Stimulated activated CD4-positive, alpha-beta T cell treated with anti-CD3 and anti-CD28 coated beads, Interleukin-1b, Interleukin-23, amount 100 ng/mL, for 1 hour (primary cell): Measurements from ENCODE around the gene PCBD2.
"Not testable (repeated sequence)": the region's sequence is repeated elsewhere in the genome, so short reads cannot be mapped to it uniquely, and the experiment has no call there.

Source experiments
- DNase-seq, 2 donors: peaks; one replicate each; pipeline ENCODE4 v3.0.0-alpha.2; 2020; ENCODE audit warnings: low read depth in 2 of 2

Gene PCBD2

DNA sequence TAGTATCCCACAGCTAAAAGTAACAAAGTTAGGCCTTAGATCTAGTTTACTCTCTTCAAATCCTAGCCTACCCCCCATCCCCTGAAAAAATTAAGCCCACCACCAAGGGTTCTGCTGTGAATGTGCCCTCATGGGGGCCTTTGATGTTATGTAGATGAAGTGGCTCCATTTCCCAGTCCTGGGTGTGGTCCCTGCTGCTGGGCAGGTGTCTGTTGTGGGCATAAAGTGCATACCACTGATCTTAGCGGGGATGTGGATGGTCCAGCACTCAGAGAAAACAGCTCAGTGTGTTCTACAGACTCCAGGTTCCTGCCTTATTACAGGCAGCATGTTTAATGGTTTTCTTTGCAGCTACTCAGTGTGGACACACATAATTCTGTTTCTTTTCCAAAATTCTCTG, 1.9 kb downstream of the PCBD2 start:
- DNase-seq: no peak

DNA sequence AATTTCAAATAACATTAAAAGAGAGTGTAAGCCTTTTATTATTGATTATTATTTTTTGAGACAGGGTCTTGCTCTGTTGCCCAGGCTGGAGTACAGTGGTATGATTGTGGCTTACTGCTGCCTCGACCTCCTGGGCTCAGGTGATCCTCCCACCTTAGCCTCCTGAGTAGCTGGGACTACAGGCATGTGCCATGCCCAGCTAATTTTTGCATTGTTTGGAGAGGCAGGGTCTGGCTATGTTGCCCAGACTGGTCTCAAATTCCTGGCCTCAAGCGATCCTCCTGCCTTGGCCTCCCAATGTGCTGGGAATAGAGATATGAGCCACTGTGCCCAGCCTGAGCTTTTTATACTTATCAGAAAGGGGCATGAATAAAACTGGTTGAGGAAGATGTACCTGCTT, 5.8 kb downstream of the PCBD2 start:
- not testable (repeated sequence) for DNase-seq

DNA sequence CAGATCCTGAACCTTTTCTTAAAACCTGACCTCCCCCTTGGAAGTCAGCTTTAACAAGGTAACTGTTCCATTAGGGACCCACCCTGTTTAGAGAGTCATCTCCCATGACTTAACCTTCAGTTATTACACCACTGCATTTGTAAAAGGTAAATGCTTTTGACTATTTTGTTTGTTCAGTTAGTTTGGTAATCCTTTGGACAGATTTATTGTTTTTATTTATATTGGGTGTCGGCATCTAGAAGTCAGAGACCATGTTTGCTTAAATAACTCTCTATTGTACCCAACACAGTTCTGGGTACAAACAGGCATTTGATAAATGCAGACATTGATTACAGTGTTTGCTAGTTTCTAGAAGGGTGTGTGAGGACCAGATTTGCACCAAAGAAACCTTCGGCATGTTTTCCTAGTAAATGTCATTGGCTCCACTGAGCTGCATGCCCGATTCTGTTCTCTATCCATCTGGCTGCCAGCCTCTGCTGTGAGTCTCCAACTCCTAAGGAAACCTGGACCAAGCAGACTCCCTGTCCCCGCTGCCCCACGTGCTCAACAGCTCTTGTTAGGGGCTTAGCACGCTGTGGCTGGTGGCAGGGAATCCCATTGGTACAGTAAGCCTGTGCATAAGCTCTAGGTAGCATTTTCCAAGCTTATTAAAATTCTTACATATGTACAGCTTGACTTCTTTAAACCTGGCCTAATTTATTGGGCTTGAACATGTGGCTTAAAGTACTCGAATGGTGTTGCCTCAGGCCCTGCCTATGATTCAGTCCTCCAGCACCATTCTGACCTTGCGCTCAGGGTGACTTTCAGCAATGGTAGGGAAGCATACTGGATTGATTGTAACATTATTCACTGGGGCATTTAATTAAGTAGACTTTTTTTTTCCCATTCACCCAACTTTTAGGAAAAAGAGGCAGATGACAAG, 6.6 kb downstream of the PCBD2 start:
- no peak for DNase-seq

DNA sequence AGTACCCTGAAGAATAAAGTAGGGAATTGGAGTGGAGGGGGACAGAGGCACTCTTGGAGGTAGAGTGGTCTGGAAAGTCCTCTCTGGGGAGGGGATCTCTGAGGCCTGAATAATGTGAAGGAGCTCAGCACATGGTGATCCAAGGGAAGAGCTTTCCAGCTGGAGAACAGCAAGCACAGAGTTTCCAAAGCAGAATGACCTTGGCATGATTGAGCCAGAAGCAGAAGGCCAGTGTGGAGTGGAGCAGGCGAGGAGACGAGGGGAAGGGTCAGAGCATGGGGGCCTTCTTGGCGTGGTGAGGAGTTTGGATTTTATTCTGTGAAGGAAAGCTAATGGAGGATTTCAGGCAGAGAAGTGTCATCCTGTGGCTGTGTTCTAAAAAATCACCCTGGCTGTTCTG, 8.3 kb downstream of the PCBD2 start:
- DNase-seq: no peak

DNA sequence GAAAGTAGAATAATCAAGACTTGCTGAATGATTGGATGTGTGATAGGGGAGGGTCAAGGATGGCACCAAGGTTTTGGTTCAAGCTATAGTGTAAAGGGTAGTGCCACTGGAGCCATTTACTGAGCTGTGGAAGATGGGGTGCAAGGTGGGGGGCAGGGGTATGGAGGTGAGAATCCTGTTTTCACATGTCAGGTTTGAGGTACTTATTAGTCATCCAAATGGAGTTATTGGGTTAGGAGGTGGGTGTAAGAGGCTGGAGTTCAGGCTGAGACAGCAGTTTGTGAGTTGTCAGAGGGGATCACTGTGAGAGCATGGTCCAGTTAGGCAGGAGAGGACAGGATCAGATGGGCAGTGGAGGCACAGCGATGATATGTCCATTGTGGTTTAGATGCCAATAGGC, 8.9 kb downstream of the PCBD2 start:
- no peak for DNase-seq

DNA sequence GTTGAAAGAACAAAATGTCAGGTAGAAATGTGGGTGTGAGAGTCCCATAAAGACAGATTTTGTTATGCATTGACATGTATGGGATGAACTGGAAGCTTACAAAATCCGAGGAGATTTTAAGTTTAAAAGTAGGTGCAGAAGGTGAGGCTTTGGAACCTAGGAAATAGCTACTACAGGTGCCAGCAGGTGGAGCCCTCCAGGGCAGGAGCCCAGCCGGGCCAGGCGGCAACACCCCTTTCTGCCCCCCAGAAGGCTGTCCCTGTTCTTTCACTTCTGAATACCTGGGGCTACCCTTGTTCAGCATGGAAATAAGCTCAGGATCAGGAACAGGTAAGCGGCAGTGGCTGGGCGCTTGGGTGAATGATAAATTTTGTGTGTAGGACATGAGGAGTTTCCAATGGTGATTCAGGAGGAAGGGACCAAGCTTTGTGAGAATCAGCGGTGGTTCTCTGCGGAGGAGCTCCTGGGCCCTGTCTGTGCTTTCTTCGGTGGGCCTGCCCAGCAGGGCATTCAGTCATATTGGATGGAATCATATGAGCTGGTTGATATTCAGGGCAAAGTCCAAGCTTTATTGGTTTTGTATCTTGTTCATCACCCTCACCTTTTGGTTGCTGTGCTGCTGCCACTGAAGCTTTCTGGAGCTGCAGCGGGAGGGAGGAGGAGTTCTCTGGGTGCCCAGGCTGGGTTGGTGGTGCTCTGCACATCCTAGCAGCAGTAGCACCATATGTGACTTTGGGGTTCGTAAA, 12.3 kb downstream of the PCBD2 start:
- no peak for DNase-seq

DNA sequence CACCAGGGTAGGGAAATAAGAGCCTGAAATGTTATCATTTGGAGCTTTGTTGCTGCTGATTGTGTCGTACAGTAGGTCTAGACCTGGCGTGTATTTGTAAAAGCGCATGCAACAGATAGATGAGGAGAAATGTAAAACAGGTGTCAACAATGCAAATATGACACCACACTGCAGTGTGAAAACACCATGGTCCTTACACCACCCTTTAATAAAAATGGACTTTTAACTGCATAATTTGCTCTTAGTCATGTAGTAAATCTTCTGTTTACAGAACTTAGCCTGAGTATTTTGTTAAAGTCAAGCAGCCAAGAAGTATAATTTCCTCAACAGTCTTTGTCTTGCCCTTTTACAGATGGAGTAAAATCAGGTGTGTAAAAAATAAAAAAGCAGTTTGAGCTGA, 13.9 kb downstream of the PCBD2 start:
- no peak for DNase-seq

DNA sequence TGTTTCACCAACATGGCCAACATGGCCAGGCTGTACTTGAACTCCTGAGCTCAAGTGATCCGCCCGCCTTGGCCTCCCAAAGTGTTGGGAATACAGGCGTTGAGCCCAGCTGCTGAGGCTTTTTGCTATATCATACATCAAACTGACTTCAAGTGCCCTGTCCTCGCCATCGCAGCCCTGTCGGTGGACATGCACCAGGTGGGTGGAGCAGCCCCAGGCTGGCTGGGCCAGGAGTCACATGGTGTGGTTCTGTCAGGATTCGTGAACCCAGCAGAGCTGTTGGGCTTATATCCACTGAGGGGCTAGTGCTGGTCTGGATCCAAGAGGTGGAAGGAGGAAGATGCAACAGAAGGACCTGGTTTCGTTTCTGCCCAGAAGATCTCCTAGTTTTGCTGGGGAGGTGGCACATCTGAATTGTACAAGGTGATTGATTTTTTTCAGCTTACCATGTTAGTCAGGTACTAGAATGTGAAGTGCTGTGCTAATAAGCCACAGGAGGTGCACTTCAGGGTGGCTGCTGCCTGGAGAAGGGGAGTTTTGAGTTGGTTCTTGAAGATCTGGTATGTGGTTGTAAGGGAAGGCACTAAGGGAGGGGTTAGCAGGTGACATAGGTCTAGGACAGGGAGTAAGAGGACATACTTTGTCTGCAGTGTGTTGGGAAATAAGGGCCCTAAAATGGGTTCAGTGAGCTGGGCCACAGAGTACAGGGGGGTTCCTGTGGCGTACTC, 16.1 kb downstream of the PCBD2 start:
- DNase-seq: no peak

DNA sequence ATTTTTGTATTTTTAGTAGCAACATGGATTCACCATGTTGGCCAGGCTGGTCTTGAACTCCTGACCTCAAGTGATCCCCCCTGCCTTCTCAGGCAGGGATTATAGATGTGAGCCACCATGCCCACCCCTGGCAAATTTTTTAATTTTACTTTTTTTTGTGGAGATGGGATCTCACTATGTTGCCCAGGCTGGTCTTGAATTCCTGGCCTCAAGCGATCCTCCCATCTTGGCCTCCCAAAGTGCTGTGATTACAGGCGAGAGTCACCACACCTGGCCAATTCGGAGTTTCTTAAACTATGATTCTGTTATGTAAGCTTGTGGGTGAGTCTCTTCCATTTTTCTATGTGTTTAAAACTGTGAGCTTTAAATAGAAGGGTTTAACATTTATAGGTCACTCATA, 27.6 kb downstream of the PCBD2 start:
- no peak for DNase-seq

DNA sequence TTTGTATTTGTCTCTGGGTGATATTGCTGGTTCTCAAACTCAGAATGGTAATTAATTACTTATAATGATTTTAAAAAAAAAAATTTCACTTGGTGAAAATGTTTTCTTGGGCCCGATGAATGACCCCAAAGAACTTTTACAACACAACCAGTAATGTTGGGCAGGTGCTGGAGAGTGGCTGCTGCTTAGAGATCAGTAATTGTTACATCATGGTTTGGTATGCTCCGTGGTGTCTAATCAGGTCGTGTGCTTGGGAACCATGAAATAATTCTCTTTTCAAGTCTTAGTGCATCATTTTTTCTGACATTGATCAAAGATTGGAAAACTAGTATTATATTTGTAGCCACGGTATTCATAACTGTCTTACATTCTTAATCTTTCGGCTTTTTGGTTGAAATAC, 29.3 kb downstream of the PCBD2 start:
- no peak for DNase-seq

DNA sequence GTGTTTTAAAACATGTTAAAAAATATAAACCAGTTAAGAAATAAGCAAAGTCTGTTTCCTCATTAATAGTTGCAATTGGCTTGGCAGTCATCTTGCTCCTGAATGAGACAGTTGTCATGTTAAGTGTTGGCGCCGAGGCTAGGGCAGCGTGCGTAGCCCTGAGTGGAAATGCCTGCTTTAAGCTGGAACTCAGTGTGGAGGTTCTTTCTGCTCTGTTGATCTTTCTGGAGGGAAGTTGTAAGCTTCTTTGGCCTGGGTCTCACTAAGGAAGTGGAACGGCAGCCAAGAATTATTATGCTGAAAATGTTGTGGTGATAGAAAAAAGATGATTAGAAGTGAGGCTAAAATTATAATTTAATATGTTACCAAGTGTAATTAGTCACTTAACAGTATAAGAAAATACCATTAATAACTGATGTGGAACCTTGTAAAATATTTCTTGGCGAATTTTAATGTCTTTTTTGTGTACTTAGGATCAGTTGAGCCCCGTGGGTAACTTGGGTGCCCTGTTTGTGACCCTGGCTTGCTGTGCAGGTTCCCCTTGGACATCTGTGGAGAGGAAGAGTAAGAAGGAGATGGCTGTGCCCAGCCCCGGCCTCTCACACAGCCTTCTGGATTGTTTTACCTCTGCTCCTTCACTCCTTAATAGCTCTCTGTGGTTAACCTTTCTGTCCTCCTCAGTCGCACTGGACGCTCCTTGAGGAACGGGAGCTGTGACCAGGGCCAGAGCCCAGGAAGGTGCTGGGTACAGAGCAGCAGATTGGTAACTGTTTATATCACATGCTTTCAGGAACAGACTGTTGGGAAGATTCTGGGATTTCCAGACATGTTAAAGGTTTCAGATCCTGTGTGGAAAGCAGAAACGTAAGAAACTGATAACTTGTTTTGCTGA, 31.0 kb downstream of the PCBD2 start:
- no peak for DNase-seq

DNA sequence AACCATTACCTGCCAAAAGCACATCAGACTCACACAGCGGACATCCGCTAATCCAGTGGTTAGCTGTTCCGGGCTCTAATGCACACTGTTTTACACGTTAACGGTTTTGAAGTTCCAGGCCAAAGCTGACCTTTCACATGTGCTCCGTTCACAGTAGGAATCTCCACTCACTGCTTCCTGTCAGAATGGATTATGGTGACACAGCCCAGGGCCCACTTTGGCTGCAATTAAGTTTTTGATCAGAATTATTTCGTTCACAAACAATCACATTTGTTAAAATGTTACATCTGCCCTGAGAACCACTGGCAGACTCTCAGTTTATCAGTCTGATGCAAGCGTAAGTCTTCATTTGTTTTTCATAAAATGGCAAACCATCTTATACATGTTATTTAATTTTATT, 32.6 kb downstream of the PCBD2 start:
- no peak for DNase-seq

DNA sequence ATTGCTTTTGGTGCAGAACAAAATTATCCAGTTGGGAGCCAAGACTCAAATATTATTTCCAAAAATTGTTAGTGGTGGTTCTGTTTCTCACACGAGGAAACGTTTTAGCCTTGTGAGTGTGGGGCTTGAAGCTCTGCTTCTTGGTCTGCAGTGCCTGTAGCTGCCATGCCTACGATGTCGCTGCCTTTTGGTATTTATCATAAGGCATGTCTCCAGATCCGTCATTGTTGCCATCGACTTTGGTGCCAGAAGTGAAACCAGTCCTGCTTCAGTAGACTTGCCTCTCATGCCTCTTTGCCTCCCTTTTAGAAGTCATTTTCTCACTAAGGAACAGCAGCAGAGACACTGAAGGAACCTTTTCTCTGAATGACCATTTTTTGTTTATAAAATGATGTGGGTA, 33.1 kb downstream of the PCBD2 start:
- DNase-seq: no peak

DNA sequence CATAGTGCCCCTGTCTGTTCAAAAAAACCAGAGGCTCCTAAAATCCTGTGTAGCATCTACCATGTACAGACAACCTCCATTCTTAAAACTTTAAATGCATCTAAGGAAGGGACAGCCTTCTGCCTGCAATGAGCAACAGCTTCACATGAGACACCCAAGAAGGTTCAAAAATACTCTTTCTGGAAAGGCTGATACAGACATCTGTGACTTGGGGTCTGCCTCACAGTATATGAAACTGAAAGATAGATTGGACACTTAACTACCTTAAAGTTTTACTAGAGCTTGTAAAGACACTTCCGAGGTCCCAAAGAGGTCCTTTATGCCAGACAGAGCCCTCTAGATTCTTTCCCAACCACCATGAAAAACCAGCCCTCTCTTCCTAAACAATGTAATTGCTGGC, 34.6 kb downstream of the PCBD2 start:
- no peak for DNase-seq

DNA sequence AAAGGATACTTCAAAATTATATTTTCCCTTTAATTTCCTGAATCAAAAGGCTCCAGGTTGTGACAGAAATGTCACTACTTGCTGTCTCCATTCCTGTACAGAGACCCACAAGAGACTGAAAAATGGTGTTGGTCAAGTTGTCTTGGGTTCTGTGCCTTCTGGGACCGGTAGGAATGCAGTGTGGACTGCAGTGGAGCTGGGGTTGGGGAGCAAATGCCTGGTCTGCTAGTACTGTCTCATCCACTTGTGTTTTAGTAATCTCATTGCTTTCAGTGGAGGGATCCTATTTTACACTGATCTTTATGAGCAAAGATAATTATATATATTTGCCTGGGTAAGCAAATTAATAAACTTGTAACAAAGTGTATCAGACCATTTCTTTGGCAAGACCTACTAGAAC, 38.6 kb downstream of the PCBD2 start:
- no peak for DNase-seq

DNA sequence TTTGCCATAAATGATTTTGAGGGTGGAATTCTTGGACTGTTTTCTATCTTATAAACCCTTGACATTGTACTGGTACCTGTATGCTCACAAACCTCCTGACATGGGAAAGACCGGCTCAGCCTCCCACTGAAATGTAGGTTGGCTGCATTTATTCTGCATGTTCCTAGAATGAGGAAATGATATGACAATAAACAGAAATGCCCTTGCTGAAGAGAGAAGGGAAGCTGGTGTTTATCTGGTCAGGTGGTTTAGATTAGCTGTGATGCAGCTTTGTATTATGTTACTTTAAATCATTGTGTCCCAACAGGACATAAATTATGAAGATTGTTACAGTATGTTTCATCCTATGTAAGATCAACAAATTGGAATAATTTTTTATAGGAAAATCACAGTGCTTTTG, 39.7 kb downstream of the PCBD2 start:
- DNase-seq: no peak

DNA sequence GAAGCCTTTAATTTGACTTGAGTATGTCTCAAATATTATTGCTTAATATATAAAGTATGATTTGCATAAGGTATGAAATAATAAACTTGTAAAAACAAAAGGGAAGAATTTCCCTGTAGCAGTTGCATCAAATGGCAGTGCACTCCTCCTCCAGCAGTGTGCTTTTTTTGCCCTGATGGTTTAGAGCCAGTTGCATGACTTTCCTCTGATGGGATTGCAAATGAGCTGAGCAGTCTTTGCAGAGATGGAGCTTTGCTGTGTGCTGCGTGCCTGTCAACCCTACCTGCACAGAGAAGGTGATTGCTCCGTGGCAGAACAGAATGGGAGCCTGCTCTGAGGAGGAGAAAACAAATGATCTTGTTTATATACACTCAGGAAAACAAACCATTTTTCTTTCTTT, 40.1 kb downstream of the PCBD2 start:
- no peak for DNase-seq

DNA sequence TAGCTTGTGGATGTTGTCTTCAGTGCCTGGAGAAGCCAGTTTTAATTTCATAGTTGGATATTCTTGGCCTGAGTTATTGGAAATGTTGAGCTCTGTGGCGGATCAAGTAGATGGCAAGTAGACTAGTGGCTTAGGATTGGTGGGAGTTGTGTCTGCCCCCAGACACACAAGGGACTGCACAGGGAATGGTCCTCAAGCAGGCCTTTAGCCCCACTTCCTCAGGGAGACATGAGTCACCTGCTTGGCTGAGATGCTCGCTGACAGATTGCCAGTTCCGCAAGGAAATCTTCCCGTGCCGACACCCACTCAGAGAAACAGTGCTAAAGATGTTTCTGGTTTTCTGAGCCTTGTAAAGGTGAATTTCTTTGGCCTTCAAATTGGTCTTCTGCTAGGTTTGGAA, 44.0 kb downstream of the PCBD2 start:
- DNase-seq: no peak

DNA sequence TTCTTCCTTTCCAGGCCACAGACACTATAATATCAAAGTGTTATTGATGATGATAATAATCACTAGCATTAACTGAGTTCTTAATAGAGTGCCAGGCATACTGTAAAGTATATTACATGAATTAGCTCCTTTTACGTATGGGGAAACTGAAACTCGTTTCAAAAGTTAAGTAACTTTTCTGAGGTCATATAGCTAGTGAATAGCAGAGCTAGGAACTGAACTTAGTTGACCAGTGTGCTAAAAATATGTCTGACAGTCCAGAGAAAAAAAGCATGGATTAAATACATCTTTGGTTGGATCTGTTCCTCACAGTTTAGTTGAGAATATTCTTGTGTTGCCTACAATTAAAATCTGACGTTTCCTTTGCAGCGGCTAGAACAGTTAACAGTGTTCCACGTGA, 44.4 kb downstream of the PCBD2 start:
- DNase-seq: no peak

DNA sequence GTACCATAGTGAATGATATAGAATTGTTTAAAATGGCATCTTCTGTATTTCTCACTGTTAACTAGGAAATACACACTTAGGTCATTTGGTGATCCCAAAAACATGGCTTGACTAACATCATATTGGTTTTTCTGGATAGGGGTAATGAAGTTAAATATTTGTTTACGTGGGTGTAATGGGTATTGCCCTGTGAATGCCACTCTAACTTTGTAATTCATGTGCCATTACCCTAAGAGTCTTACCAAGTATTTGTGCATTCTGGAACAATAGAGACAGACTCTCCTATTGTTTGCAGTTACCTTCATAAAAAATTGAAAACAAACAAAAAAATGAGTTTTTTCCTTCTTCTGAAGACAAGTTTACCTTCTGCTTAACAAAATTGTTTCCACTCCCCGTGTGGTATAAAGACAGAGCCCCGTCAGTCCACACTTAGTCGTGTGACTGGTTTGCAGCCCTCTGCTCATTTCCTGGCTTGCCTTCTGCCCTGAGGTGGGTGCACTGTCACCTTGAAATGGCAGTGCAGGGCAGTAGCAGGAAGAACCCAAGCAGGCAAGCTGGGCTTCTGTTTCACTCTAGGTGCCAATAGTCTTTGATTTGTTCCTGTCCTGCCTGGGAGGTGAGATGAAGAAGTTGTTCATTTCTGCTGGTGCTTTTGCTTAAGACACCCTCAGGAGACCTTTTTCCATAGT, 53.1 kb downstream of the PCBD2 start:
- no peak for DNase-seq

DNA sequence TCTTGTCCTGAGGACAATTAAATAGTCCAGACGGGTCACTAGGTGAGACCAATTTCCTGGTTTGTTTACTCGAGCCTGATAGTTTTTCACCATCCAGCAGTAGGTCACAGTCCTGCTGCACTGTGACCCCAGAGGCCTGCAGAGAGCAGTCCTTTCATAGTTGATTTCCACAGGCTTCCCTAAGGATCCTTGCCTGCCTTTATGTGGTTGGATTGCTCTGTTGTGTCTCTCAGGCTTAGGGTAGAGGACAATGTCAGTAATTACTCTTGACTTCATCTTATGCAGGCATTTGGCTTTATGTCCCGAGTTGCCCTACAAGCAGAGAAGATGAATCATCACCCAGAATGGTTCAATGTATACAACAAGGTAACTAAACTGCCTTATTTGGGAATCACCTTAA, 53.8 kb downstream of the PCBD2 start:
- DNase-seq: no peak
